SK-N-SH treated with all-trans-retinoic acid at 6 μM for 48 hours (cell line): Measurements from ENCODE around the gene POLR1C.

ENCODE experiments used
- ARNTL ChIP-seq: fragments of 450-650 bp; formaldehyde crosslinking; IDR thresholded peaks from 2 replicates; pipeline ENCODE4 v1.5.0; 2020; ENCODE audit warnings: low read depth, mild to moderate bottlenecking, moderate library complexity, borderline replicate concordance
- BACH2 ChIP-seq: fragments of 250-450 bp; sonication (Bioruptor Pico); IDR thresholded peaks from 2 replicates; pipeline ENCODE4 v1.9.0; 2021; ENCODE audit warnings: mild to moderate bottlenecking, borderline replicate concordance
- ESRRG ChIP-seq: fragments of 250-450 bp; sonication (Bioruptor Pico); IDR thresholded peaks from 2 replicates; pipeline ENCODE4 v1.6.1; 2021; ENCODE audit warnings: mild to moderate bottlenecking
- ISL1 ChIP-seq: fragments of 250-450 bp; sonication (Bioruptor Pico); IDR thresholded peaks from 2 replicates; pipeline ENCODE4 v2.1.2; 2022; ENCODE audit warnings: mild to moderate bottlenecking, moderate library complexity
- OSR1 ChIP-seq: fragments of 250-450 bp; sonication (Bioruptor Pico); IDR thresholded peaks from 2 replicates; pipeline ENCODE4 v1.8.0; 2022; ENCODE audit warnings: moderate library complexity, mild to moderate bottlenecking, inconsistent platforms
- RARB ChIP-seq: fragments of 250-450 bp; sonication (Bioruptor Pico); IDR thresholded peaks from 2 replicates; pipeline ENCODE4 v1.8.0; 2021; ENCODE audit warnings: mild to moderate bottlenecking, moderate library complexity
- TCF4 ChIP-seq: fragments of 250-450 bp; sonication (Bioruptor Pico); IDR thresholded peaks from 2 replicates; pipeline ENCODE4 v1.8.0; 2021; ENCODE audit warnings: mild to moderate bottlenecking, moderate library complexity, borderline replicate concordance
- ZC3H10 ChIP-seq: fragments of 250-450 bp; sonication (Bioruptor Pico); IDR thresholded peaks from 2 replicates; pipeline ENCODE4 v1.5.1; 2021; ENCODE audit warnings: mild to moderate bottlenecking, moderate library complexity
- ZFP3 ChIP-seq: fragments of 250-450 bp; sonication (Bioruptor Pico); IDR thresholded peaks from 2 replicates; pipeline ENCODE4 v1.5.0; 2020; ENCODE audit warnings: mild to moderate bottlenecking, moderate library complexity
- ZFP30 ChIP-seq: fragments of 450-650 bp; formaldehyde crosslinking; IDR thresholded peaks from 2 replicates; pipeline ENCODE4 v1.5.0; 2022; ENCODE audit warnings: mild to moderate bottlenecking, moderate library complexity
- ZNF8 ChIP-seq: fragments of 450-650 bp; formaldehyde crosslinking; IDR thresholded peaks from 2 replicates; pipeline ENCODE4 v1.5.0; 2020; ENCODE audit warnings: mild to moderate bottlenecking, moderate library complexity
- TF ChIP-seq, protein P1 (sequence below): fragments of 250-450 bp; sonication (Bioruptor Pico); IDR thresholded peaks from 2 replicates; pipeline ENCODE4 v1.8.0; 2020; ENCODE audit warnings: mild to moderate bottlenecking, moderate library complexity, borderline replicate concordance
- TF ChIP-seq, protein P2 (sequence below): fragments of 250-450 bp; sonication (Bioruptor Pico); IDR thresholded peaks from 2 replicates; pipeline ENCODE4 v1.5.1; 2021; ENCODE audit warnings: mild to moderate bottlenecking, moderate library complexity

DNA sequence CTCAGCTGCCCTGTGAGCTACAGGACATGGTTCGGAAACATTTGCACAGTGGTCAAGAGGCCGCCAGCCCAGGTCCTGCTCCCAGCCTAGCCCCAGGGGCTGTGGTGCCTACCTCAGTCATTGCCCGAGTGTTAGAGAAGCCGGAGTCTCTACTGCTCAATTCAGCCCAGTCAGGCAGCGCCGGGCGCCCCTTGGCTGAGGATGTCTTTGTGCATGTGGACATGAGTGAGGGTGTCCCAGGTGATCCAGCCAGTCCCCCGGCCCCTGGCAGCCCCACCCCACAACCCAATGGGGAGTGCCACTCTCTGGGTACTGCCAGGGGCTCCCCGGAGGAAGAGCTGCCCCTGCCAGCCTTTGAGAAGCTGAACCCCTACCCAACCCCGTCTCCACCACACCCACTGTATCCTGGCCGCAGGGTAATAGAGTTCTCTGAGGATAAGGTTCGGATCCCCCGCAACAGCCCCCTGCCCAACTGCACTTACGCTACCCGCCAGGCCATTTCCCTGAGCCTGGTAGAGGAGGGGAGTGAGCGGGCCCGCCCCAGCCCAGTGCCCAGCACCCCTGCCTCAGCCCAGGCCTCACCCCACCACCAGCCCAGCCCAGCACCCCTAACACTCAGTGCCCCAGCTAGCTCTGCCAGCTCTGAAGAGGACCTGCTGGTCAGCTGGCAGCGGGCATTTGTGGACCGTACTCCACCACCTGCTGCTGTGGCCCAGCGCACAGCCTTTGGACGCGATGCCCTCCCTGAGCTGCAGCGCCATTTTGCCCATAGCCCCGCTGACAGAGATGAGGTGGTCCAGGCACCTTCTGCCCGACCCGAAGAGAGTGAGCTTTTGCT, 11.9 kb upstream of the POLR1C start:
- no peak for TF ChIP-seq ESRRG (CRISPR knock-in tag)
- no peak for TF ChIP-seq TCF4 (CRISPR knock-in tag)
- TF ChIP-seq, protein P1, sequence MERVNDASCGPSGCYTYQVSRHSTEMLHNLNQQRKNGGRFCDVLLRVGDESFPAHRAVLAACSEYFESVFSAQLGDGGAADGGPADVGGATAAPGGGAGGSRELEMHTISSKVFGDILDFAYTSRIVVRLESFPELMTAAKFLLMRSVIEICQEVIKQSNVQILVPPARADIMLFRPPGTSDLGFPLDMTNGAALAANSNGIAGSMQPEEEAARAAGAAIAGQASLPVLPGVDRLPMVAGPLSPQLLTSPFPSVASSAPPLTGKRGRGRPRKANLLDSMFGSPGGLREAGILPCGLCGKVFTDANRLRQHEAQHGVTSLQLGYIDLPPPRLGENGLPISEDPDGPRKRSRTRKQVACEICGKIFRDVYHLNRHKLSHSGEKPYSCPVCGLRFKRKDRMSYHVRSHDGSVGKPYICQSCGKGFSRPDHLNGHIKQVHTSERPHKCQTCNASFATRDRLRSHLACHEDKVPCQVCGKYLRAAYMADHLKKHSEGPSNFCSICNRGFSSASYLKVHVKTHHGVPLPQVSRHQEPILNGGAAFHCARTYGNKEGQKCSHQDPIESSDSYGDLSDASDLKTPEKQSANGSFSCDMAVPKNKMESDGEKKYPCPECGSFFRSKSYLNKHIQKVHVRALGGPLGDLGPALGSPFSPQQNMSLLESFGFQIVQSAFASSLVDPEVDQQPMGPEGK: no peak
- no peak for TF ChIP-seq BACH2
- no peak for TF ChIP-seq ZNF8 (CRISPR knock-in tag)
- TF ChIP-seq ISL1 (CRISPR knock-in tag): no peak
- TF ChIP-seq, protein P2, sequence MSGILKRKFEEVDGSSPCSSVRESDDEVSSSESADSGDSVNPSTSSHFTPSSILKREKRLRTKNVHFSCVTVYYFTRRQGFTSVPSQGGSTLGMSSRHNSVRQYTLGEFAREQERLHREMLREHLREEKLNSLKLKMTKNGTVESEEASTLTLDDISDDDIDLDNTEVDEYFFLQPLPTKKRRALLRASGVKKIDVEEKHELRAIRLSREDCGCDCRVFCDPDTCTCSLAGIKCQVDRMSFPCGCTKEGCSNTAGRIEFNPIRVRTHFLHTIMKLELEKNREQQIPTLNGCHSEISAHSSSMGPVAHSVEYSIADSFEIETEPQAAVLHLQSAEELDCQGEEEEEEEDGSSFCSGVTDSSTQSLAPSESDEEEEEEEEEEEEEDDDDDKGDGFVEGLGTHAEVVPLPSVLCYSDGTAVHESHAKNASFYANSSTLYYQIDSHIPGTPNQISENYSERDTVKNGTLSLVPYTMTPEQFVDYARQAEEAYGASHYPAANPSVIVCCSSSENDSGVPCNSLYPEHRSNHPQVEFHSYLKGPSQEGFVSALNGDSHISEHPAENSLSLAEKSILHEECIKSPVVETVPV (CRISPR knock-in tag): no peak
- TF ChIP-seq ZFP30 (CRISPR knock-in tag): no peak
- no peak for TF ChIP-seq ZC3H10
- TF ChIP-seq ZFP3 (CRISPR knock-in tag): no peak
- TF ChIP-seq RARB (CRISPR knock-in tag): no peak
- no peak for TF ChIP-seq ARNTL (CRISPR knock-in tag)
- TF ChIP-seq OSR1 (CRISPR knock-in tag): no peak
